HL-60 (cell line): Measurements from ENCODE around the gene AKR1D1.

Experiments
- DNase-seq, 2 experiments: peaks; one replicate each; pipeline ENCODE4 v3.0.0-alpha.2; 2010 to 2020; ENCODE audit warnings: low read depth in 1 of 2, low spot score in 1 of 2
- H3K27ac ChIP-seq: fragments of 250-450 bp; sonication (Bioruptor Pico); replicated peaks from 2 replicates; pipeline ENCODE4 v1.5.1; 2020; ENCODE audit warnings: mild to moderate bottlenecking, moderate library complexity
- H3K27me3 ChIP-seq: fragments of 250-450 bp; sonication (Bioruptor Pico); 2 replicates; pipeline ENCODE4 v1.5.1; 2021; ENCODE audit warnings: mild to moderate bottlenecking, moderate library complexity; ENCODE audit not compliant: insufficient read depth, poor library complexity, severe bottlenecking
- H3K4me3 ChIP-seq: replicated peaks from 2 replicates; pipeline ENCODE4 v1.5.1; 2011; ENCODE audit warnings: mild to moderate bottlenecking, control low read depth, low read length; ENCODE audit not compliant: insufficient read depth
- GABPA ChIP-seq: IDR thresholded peaks from 2 replicates; pipeline ENCODE4 v1.6.1; 2012; ENCODE audit warnings: low read depth
- POLR2AphosphoS5 ChIP-seq: IDR thresholded peaks from 2 replicates; pipeline ENCODE4 v1.6.1; 2012; ENCODE audit warnings: low read depth
- SPI1 ChIP-seq: IDR thresholded peaks from 2 replicates; pipeline ENCODE4 v1.6.1; 2012; ENCODE audit warnings: low read depth, mild to moderate bottlenecking, borderline replicate concordance
- TF ChIP-seq, protein P1 (sequence below): IDR thresholded peaks from 2 replicates; pipeline ENCODE4 v1.6.1; 2012; ENCODE audit warnings: low read depth; ENCODE audit not compliant: insufficient replicate concordance
- TF ChIP-seq, protein P2 (sequence below): IDR thresholded peaks from one replicate; pipeline ENCODE4 v1.5.1; 2011; ENCODE audit warnings: low read length, control low read depth, inconsistent platforms; ENCODE audit not compliant: insufficient read depth

Gene AKR1D1

GRCh38 chr7:138066954-138067394 is 9.3 kb upstream of the AKR1D1 start:
- TF ChIP-seq POLR2AphosphoS5, result no peak
- TF ChIP-seq, protein P1, sequence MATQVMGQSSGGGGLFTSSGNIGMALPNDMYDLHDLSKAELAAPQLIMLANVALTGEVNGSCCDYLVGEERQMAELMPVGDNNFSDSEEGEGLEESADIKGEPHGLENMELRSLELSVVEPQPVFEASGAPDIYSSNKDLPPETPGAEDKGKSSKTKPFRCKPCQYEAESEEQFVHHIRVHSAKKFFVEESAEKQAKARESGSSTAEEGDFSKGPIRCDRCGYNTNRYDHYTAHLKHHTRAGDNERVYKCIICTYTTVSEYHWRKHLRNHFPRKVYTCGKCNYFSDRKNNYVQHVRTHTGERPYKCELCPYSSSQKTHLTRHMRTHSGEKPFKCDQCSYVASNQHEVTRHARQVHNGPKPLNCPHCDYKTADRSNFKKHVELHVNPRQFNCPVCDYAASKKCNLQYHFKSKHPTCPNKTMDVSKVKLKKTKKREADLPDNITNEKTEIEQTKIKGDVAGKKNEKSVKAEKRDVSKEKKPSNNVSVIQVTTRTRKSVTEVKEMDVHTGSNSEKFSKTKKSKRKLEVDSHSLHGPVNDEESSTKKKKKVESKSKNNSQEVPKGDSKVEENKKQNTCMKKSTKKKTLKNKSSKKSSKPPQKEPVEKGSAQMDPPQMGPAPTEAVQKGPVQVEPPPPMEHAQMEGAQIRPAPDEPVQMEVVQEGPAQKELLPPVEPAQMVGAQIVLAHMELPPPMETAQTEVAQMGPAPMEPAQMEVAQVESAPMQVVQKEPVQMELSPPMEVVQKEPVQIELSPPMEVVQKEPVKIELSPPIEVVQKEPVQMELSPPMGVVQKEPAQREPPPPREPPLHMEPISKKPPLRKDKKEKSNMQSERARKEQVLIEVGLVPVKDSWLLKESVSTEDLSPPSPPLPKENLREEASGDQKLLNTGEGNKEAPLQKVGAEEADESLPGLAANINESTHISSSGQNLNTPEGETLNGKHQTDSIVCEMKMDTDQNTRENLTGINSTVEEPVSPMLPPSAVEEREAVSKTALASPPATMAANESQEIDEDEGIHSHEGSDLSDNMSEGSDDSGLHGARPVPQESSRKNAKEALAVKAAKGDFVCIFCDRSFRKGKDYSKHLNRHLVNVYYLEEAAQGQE, result no peak
- TF ChIP-seq GABPA, result no peak
- TF ChIP-seq, protein P2, sequence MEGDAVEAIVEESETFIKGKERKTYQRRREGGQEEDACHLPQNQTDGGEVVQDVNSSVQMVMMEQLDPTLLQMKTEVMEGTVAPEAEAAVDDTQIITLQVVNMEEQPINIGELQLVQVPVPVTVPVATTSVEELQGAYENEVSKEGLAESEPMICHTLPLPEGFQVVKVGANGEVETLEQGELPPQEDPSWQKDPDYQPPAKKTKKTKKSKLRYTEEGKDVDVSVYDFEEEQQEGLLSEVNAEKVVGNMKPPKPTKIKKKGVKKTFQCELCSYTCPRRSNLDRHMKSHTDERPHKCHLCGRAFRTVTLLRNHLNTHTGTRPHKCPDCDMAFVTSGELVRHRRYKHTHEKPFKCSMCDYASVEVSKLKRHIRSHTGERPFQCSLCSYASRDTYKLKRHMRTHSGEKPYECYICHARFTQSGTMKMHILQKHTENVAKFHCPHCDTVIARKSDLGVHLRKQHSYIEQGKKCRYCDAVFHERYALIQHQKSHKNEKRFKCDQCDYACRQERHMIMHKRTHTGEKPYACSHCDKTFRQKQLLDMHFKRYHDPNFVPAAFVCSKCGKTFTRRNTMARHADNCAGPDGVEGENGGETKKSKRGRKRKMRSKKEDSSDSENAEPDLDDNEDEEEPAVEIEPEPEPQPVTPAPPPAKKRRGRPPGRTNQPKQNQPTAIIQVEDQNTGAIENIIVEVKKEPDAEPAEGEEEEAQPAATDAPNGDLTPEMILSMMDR, result no peak
- TF ChIP-seq SPI1, result no peak
- Histone ChIP-seq H3K4me3 (no peak overlapping the region), H3K27ac (no peak overlapping the region), H3K27me3 (no peaks in the 10 kb centered on the region)
- DNase-seq, result no peak

DNA sequence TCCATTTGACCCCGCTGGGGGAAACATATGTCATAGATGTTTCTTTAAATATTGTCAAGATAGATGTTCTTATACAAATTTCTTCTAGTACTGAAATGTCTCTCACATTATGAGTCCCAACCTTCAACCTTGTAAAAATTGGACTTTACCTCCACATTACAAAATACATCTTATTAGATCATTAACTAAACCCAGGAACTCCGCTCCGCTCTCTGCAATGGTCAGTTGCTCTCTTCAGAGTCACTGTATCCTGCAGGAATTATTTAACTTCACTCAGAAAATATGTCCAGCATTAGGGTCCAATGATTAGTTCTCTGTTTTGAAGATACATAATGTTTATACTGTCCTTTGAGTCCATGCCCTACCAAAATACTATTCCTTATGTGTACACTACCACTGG is 8.5 kb upstream of the AKR1D1 start:
- TF ChIP-seq, protein P1, result no peak
- TF ChIP-seq GABPA, result no peak
- TF ChIP-seq, protein P2, result no peak
- TF ChIP-seq SPI1, result no peak
- no peak for TF ChIP-seq POLR2AphosphoS5
- H3K4me3 ChIP-seq, result no peak overlapping the region
- no peak overlapping the region for H3K27ac ChIP-seq
- no peak for DNase-seq
- no peaks in the 10 kb centered on the region for H3K27me3 ChIP-seq

DNA sequence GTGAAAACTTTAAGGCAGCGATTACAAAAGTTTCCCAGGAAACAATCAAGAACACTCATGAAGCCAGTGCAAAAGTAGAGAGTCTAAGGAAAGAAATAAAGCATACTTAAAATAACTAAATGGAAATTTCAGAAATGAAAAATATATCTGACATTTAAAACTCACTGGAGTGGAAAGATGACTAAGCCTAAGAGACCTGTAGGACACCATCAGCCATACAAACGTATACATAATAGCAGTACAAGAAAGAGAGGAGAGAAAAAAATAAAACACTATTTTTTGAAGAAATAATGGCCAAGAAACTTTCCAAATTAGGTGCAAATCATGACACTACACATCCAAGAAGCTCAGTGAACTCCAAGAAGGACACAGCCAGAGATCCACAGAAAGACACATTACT is 5.4 kb upstream of the AKR1D1 start:
- TF ChIP-seq POLR2AphosphoS5 (no peak), SPI1 (no peak), GABPA (no peak)
- TF ChIP-seq, protein P1, result no peak
- TF ChIP-seq, protein P2, result no peak
- Histone ChIP-seq H3K27me3 (no peaks in the 10 kb centered on the region), H3K4me3 (no peak overlapping the region), H3K27ac (no peak overlapping the region)
- no peak for DNase-seq
